ENCODE measurements around the gene INAVA. TPM values are rescaled to one million over a fixed set of nuclear protein-coding genes. Genes with fewer than 3 reads are reported as not detected.

INAVA gene
- total RNA-seq, 1 experiment from 2014 or later: 36.8 TPM

GRCh38 chr1:200861937-200862647, 32.6 kb upstream of the INAVA start:
- no peaks in the 10 kb centered on the region for H3K23me2 ChIP-seq (ENCODE audit: insufficient read length, low read depth, low read length, poor library complexity, severe bottlenecking)
- no peak overlapping the region for H2AK5ac ChIP-seq (ENCODE audit: insufficient read length, low read length)
- H3K9me3 ChIP-seq (ENCODE audit: control insufficient read depth, low read depth, low read length): no peaks in the 10 kb centered on the region
- H3K4me3 Mint-ChIP-seq: no peak overlapping the region
- no CpG with 5 or more reads among the region's 2 CpGs for WGBS (ENCODE audit: extremely low coverage, insufficient read length, low lambda C conversion rate)
- H3T11ph ChIP-seq (ENCODE audit: low read length): no peak overlapping the region
- no peak overlapping the region for H2BK15ac ChIP-seq (ENCODE audit: low read depth, low read length)
- H3K27ac Mint-ChIP-seq: no peak overlapping the region
- H3K9ac ChIP-seq (ENCODE audit: extremely low read depth, insufficient read length, low read length): no peak overlapping the region
- no peak overlapping the region for H3K56ac ChIP-seq (ENCODE audit: insufficient read length, low read depth, low read length)
- H3K14ac ChIP-seq (ENCODE audit: insufficient read depth, low read length): no peak overlapping the region
- peaks cover 2 to 8% of the 10 kb centered on the region in 2 experiments; a peak in 2 of 4 replicates for H3K4me1 Mint-ChIP-seq
- TF ChIP-seq CTCF (conservative IDR thresholded peaks at IDR 0.05): no peak
- no peaks in the 10 kb centered on the region for H3K27me3 Mint-ChIP-seq (ENCODE audit: low read depth)
- no peak overlapping the region for H3K4ac ChIP-seq (ENCODE audit: low read depth, low read length)
- H3K27ac ChIP-seq (ENCODE audit: insufficient read length, low read depth, low read length): no peak overlapping the region
- H3K79me2 ChIP-seq (ENCODE audit: insufficient read depth, low read length): no peaks in the 10 kb centered on the region
- H4K8ac ChIP-seq (replicated peaks; ENCODE audit: insufficient read length, low read depth, low read length): no peak overlapping the region
- H3K18ac ChIP-seq (ENCODE audit: insufficient read length, low read depth, low read length): no peak overlapping the region
- no peak overlapping the region for H2BK20ac ChIP-seq (ENCODE audit: low read depth, low read length, poor library complexity, severe bottlenecking)
- no peaks in the 10 kb centered on the region for H3K79me1 ChIP-seq (ENCODE audit: insufficient read depth, low read depth, low read length, poor library complexity, severe bottlenecking)
- no peak for DNase-seq
- H2BK5ac ChIP-seq (ENCODE audit: insufficient read length, low read length): no peak overlapping the region
- no peak overlapping the region for H2BK12ac ChIP-seq (ENCODE audit: insufficient read length, low read depth, low read length)
- no peak overlapping the region for H4K91ac ChIP-seq (ENCODE audit: insufficient read length, low read depth, low read length)
- no peak overlapping the region for H3K4me2 ChIP-seq (ENCODE audit: insufficient read depth, insufficient read length, low read length)
- no peaks in the 10 kb centered on the region for H3K9me3 Mint-ChIP-seq
- H3K4me1 ChIP-seq (ENCODE audit: insufficient read depth, low read length): no peaks in the 10 kb centered on the region
- no peak overlapping the region for H4K5ac ChIP-seq (ENCODE audit: insufficient read length, low read depth, low read length)
- H2BK120ac ChIP-seq (ENCODE audit: low read depth, low read length, poor library complexity, severe bottlenecking): no peak overlapping the region
- H4K20me1 ChIP-seq (ENCODE audit: control insufficient read depth, insufficient read depth, insufficient read length): no peaks in the 10 kb centered on the region
- H3K23ac ChIP-seq (ENCODE audit: insufficient read length, low read depth, low read length): no peak overlapping the region
- peaks cover 0 to 11% (median 9%) of the 10 kb centered on the region in 3 experiments; a peak in 4 of 7 replicates for H3K36me3 Mint-ChIP-seq (ENCODE audit: insufficient read depth in 1 of 3, low read depth in 3 of 3)
- no peaks in the 10 kb centered on the region for H3K27me3 ChIP-seq (ENCODE audit: insufficient read depth, low read length)
- H2AFZ ChIP-seq (ENCODE audit: low read length): no peak overlapping the region

All from H9 (cell line).